GM15510 (cell line): ENCODE data around the gene AFF3.

Experiments
- POLR2A ChIP-seq: IDR thresholded peaks from 3 replicates; pipeline ENCODE4 v1.6.1; 2011; ENCODE audit warnings: borderline replicate concordance; ENCODE audit not compliant: insufficient read length; ENCODE audit errors: extremely low read depth

The AFF3 gene

GRCh38 chr2:99719102-99719501 lies 423.3 kb downstream of the AFF3 start:
- TF ChIP-seq POLR2A = no peak

DNA sequence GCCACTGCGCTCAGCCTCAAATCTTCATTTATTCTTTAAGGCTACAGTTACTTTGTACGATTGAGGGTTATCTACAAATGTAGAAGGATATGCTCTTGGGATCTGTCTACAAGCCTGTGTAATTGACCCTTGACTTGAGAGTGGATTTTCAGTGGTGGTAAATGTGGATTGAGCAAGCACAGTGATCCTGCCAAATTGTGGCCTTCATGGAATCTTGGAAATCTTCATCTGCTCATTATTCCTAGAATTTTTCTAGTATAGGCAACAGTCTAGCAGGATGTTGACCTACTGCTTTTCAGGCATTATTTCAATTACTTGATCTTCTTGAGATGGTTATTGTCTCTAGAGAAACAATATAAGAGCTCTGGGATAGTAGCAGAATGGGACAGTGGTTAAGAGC lies 426.4 kb downstream of the AFF3 start:
- no peak for TF ChIP-seq POLR2A

DNA sequence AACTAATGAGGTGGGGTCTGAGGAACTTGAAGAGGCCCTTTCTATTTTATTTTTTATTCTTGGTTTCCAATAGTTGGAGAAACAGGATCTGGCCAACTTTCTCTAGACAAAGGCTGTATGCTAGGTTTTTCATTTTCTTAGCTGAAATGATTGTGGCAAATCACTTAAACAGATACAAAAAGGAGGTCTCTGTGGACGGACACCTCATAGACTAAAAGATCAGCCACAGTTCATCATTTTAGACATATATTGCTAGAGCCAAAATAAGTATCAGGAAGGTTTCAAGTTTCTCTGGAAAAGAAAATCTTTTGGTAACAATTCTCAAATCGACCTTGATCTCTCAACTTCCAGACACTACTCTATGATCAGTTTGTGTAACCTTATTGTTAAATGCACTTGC lies 428.0 kb downstream of the AFF3 start:
- no peak for TF ChIP-seq POLR2A

DNA sequence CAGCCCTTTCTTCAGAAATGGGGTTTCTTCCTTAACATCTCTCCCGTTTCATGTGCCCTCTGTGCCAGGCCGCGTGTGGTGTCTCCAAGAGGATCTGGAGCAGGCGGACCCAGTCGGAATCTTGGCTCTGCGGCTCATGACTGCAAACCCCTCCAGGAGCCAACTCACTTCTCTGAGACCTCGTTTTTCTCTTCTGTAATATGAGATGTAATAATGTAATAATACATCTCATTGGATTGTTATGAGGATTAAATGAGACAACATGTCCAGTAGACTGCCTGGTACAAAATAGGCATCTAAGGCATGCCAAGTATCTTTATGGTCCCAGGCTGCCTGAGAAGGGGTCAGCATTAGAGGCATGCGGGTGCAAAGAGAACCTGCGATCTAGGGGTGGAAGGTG lies 431.2 kb downstream of the AFF3 start:
- TF ChIP-seq POLR2A = no peak

- TF ChIP-seq POLR2A = no peak
Observed at GRCh38 chr2:99710721-99711120, 431.7 kb downstream of the AFF3 start.

DNA sequence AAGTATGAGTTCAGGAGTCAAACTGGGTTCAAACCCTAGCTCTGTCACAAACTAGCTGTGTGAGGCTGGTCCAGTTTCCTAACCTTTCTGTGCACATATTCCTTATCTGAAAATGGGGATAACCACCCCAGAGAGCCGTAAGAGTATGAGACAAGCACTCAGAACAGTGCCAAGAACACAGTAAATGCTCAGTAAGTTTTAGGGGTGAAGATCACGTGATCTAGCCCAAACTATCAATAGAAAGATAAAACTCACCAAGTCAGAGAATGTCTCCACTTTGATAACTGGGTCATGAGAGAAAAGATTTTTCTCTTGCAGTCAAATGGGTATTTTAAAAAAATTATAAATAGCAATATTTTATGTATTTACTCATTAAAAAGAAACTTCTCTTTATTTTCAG lies 433.2 kb downstream of the AFF3 start:
- no peak for TF ChIP-seq POLR2A

GRCh38 chr2:99708231-99708630 lies 434.2 kb downstream of the AFF3 start:
- TF ChIP-seq POLR2A = no peak

- TF ChIP-seq POLR2A = no peak
Observed at GRCh38 chr2:99707592-99707991, 434.8 kb downstream of the AFF3 start.

DNA sequence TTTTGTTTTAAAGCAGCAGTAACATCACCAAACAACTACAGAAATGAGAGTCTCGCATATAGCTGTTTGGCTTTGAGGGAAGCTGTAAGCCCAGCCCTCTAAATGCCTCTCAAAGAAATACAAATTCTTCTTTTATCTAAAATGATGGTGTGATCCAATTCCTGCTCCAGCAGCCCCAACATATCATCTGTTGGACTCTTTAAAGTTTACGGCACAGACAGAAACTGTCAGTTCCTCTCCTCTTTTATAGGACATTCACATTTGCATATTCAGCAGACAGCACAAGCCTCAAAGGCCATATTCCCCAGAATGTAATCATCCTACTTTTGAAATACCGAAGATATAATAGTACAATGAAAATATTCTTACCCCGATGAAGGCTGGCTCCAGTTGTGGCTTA lies 435.7 kb downstream of the AFF3 start:
- no peak for TF ChIP-seq POLR2A

GRCh38 chr2:99701503-99701902 lies 440.9 kb downstream of the AFF3 start:
- no peak for TF ChIP-seq POLR2A

- TF ChIP-seq POLR2A = no peak
Observed at GRCh38 chr2:99700482-99701398, 441.6 kb downstream of the AFF3 start.

DNA sequence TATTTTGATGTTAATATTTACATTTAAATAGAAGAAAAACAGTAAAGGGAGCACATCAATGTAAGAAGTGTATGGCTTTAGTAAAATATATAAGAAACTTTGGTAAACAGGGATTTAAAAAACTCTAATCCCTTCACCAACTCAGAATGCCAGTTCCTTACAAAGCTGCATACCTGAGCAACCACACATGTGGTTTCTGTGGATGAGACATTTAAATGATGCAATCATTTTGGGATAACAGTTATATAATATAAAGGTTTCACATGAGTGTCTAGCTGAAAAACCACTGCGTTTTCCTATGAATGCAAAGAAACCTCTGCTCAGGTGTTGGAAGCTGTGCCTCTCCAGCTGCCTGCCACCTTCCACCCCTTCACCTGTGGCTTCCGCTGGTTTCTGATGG lies 443.5 kb downstream of the AFF3 start:
- TF ChIP-seq POLR2A = no peak

DNA sequence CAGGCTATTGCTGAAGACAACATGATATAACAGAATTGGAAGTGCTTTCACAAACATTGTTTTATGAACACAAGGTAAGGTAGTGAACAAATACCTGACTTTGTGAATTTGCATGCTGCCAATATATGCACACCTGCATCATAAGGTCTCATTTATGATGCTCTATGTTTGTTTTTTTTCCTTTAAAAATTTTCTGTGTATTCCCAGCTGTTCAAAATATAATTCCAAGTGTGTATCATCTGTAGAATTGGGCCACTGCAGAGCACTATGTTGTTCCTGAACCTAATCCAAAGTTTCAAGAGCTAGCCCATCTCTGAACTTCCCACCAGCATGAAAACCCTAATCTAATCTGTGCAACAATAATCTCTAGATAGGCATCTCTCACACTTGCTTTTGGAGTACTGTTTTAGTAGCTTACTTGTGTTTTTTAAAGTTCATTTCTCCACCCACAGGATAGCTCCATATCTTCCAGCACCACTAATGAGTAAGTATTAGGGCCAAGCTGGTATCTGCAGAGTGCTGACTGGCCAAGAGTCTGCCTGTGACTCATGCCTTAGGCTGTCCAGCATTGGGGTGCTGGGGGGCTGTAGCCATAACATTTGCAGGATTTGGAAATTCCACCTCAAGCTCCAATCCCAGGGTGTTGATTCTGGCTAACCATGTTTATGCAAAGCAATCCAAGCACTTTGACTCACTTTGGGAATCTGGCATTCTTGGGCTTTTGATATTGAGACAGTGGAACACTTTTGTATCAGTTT lies 444.4 kb downstream of the AFF3 start:
- TF ChIP-seq POLR2A = no peak

DNA sequence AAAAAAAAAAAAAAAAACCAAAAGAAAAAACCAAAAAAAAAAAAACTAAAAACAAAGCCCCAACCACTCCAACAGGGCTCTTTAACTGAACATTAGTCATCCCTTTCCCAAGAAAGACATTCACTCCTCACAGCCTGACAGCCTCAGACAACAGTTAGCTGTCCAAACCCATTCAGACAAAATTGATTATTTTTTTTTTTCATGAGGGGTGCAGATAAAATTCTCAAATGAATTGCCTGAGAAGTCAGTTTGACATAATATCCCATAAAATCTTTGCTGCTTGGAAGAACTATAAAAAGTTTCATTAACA lies 446.5 kb downstream of the AFF3 start:
- no peak for TF ChIP-seq POLR2A

- TF ChIP-seq POLR2A = no peak
Observed at GRCh38 chr2:99695130-99695943, 447.1 kb downstream of the AFF3 start.
